Caco-2 (cell line): ENCODE results near the gene SRPX2. TPM values are rescaled to one million over a fixed set of nuclear protein-coding genes. Genes with fewer than 3 reads are reported as not detected.

Source experiments
- BruUV-seq: library from RNA; stranded (reverse); fragments of 400-500 nt; replicated peaks from 2 replicates; lab custom pipeline; 2021; lab: Mats Ljungman, UMichigan
- CTCF ChIA-PET: fragments of 300-600 bp; sonication (Branson Sonifier 250); formaldehyde crosslinking; loops from one replicate; lab custom pipeline; 2022; ENCODE audit warnings: antibody characterized with exemption; lab: Charles Lee
- POLR2A ChIA-PET: fragments of 300-600 bp; sonication (Branson Sonifier 250); formaldehyde crosslinking; loops from one replicate; lab custom pipeline; 2022; ENCODE audit warnings: antibody characterized with exemption; lab: Charles Lee
- DNase-seq, 2 experiments: peaks; one replicate each; pipeline versions ENCODE4 v3.0.0 to v3.0.0-alpha.2; 2020 to 2022
- H3K27me3 ChIP-seq: replicated peaks from 2 replicates; pipeline ENCODE4 v1.6.0; 2011; ENCODE audit warnings: low read length; ENCODE audit not compliant: control insufficient read depth, insufficient read depth
- H3K36me3 ChIP-seq: 2 replicates; pipeline ENCODE4 v1.5.1; 2011; ENCODE audit warnings: low read length; ENCODE audit not compliant: control insufficient read depth, insufficient read depth
- H3K4me1 ChIP-seq: fragments of 250-450 bp; sonication (Bioruptor Pico); 2 replicates; pipeline ENCODE4 v1.5.1; 2020; ENCODE audit warnings: mild to moderate bottlenecking
- H3K4me3 ChIP-seq: 2 replicates; pipeline ENCODE4 v1.5.1; 2011; ENCODE audit warnings: low read depth, mild to moderate bottlenecking, control low read depth, low read length
- H3K9me3 ChIP-seq: fragments of 250-450 bp; sonication (Bioruptor Pico); 2 replicates; pipeline ENCODE4 v1.5.1; 2020; ENCODE audit warnings: mild to moderate bottlenecking, moderate library complexity
- H3K27ac Mint-ChIP-seq: one replicate; pipeline ENCODE4 v1.8.0; 2022; ENCODE audit warnings: mixed read lengths; ENCODE audit not compliant: unreplicated experiment
- H3K27me3 Mint-ChIP-seq: one replicate; pipeline ENCODE4 v1.8.0; 2022; ENCODE audit warnings: mixed read lengths; ENCODE audit not compliant: insufficient read depth, unreplicated experiment
- H3K36me3 Mint-ChIP-seq: one replicate; pipeline ENCODE4 v1.8.0; 2022; ENCODE audit warnings: mild to moderate bottlenecking, mixed read lengths; ENCODE audit not compliant: insufficient read depth, unreplicated experiment
- H3K4me1 Mint-ChIP-seq: one replicate; pipeline ENCODE4 v1.8.0; 2022; ENCODE audit warnings: low read depth, mixed read lengths; ENCODE audit not compliant: unreplicated experiment
- H3K4me3 Mint-ChIP-seq: one replicate; pipeline ENCODE4 v1.8.0; 2022; ENCODE audit warnings: mild to moderate bottlenecking, moderate library complexity, mixed read lengths; ENCODE audit not compliant: unreplicated experiment
- H3K9me3 Mint-ChIP-seq: one replicate; pipeline ENCODE4 v1.8.0; 2022; ENCODE audit warnings: mixed read lengths; ENCODE audit not compliant: unreplicated experiment
- CTCF ChIP-seq, 2 experiments: fragments of 200-600 bp in 1 of 2; IDR thresholded peaks; 1 replicate in 1 of 2; 2 replicates in 1 of 2; pipeline versions ENCODE4 v1.5.1 to v1.8.0; 2011 to 2022; ENCODE audit warnings: antibody characterized with exemption in 1 of 2, control low read depth in 1 of 2, inconsistent platforms in 1 of 2, low read depth in 1 of 2, low read length in 1 of 2, mild to moderate bottlenecking in 1 of 2, moderate library complexity in 1 of 2; ENCODE audit not compliant: insufficient read depth in 1 of 2, severe bottlenecking in 1 of 2, unreplicated experiment in 1 of 2
- intact Hi-C: fragments of 100-400 bp; cut with micrococcal nuclease; formaldehyde crosslinking; loops from one replicate; pipeline ENCODE4 v1.10.0; 2022; ENCODE audit not compliant: unreplicated experiment
- total RNA-seq: library from RNA; stranded (reverse); gene quantifications from 2 replicates; pipeline ENCODE4 v1.2.3, GENCODE V29; 2022

SRPX2 gene
- total RNA-seq, 1 experiment from 2014 or later, result 3.6 TPM

DNA sequence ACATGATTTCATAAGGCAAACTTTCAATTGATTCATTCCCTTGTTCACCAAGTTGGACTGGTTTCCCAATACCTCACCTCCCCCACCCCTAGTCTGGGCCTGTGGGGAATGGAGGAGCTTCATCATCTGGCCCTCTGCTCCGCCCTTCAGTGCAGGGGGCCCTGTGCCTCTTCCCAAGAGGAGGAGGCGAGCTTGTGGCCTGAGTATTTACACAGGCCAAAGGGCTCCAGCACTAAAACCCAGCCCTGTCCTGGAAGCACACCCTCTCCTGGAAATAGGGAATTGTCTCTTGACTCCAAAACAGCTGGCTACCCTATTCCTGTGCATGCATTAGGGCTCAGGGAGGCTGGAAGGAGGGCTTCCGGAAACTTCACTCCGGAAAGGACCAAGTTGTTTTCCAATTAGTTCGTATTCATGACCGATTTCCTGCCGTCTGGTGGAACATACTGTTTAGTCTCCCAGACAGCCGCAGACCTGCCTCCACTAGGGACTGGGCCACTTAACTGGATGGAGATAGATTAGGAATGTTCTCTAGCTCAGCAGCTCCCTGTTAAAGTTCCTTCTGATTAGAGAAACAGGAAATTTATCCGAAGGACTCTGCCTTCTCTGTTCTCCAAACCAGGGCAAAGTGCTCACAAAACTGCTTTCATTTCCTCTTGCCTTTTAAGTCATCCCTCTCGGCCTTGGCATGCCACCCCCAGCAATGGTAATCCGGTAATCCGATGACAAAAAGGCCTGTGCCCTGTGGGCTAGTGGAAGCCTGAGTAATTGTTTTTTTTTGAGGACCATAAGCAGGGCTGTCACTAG lies 5.8 kb downstream of the SRPX2 start:
- peak overlapping the region; percentile 71 for H3K4me3 Mint-ChIP-seq
- DNase-seq, result peak; percentile 88 to 92
- TF ChIP-seq CTCF (IDR thresholded peaks at IDR 0.05; ENCODE audit: insufficient read depth in 1 of 2, low read depth in 1 of 2, low read length in 1 of 2, severe bottlenecking in 1 of 2, unreplicated experiment in 1 of 2), result no peak
- H3K27me3 Mint-ChIP-seq, result no peaks in the 10 kb centered on the region
- POLR2A ChIA-PET, result interaction anchor here (0.5 to 2.1 kb wide), 4 partner anchors 10 to 35 kb away, joined by 3 to 12 read pairs (median 4); partner anchors contain the start of gene TSPAN6
- no peaks in the 10 kb centered on the region for H3K9me3 ChIP-seq
- peak overlapping the region; percentile 97 for H3K27ac Mint-ChIP-seq
- no peaks in the 10 kb centered on the region for H3K36me3 ChIP-seq
- H3K27me3 ChIP-seq, result no peaks in the 10 kb centered on the region
- H3K4me1 Mint-ChIP-seq, result peaks cover 26% of the 10 kb centered on the region
- H3K4me1 ChIP-seq, result peaks cover 47% of the 10 kb centered on the region
- peaks cover 4% of the 10 kb centered on the region for H3K36me3 Mint-ChIP-seq
- BruUV-seq, result TSS peak; percentile 76
- CTCF ChIA-PET, result interaction anchor here (0.9 to 1.9 kb wide), 6 partner anchors 13 to 119 kb away, joined by 3 to 17 read pairs (median 6); partner anchors contain the start of gene TSPAN6
- intact Hi-C loops, result loop anchor here (1.0 kb wide), 2 partner anchors 13 to 34 kb away; partner anchors contain the start of gene TSPAN6
- no peak overlapping the region for H3K4me3 ChIP-seq
- no peaks in the 10 kb centered on the region for H3K9me3 Mint-ChIP-seq

DNA sequence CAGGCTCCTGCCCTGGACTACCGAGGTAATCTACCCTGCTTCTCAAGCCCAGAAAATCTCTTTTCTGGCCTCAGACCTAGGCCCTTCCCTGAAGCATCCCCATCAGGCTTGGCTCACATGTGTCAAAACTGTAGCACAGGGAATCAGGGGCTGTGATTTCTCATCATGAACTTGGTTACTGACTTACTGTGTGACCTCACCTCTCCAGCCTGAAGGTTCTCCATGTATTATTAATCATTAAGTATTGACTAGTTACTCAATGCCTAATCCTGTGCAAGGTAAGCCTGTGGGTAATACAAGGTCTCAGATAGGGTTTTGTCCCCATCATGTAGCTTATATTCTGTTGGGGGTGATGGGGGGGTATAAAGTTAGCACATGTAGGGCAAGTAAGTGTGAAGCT lies 6.8 kb downstream of the SRPX2 start:
- DNase-seq, result no peak
- ChIA-PET POLR2A (no interaction called here), CTCF (interaction anchor here (0.6 kb wide), 1 partner anchor 20 kb away, joined by 3 read pairs; no protein-coding TSS in a partner anchor)
- no TSS peak for BruUV-seq
- Histone ChIP-seq H3K4me1 (peaks cover 44% of the 10 kb centered on the region), H3K27me3 (no peaks in the 10 kb centered on the region), H3K36me3 (no peaks in the 10 kb centered on the region), H3K9me3 (no peaks in the 10 kb centered on the region), H3K4me3 (no peak overlapping the region)
- Mint-ChIP-seq H3K27ac (peak overlapping the region; percentile 81), H3K36me3 (no peaks in the 10 kb centered on the region), H3K4me1 (peaks cover 26% of the 10 kb centered on the region), H3K27me3 (no peaks in the 10 kb centered on the region), H3K9me3 (no peaks in the 10 kb centered on the region), H3K4me3 (no peak overlapping the region)
- intact Hi-C loops, result no loop called here
- TF ChIP-seq CTCF (IDR thresholded peaks at IDR 0.05; ENCODE audit: insufficient read depth in 1 of 2, low read depth in 1 of 2, low read length in 1 of 2, severe bottlenecking in 1 of 2, unreplicated experiment in 1 of 2), result no peak

DNA sequence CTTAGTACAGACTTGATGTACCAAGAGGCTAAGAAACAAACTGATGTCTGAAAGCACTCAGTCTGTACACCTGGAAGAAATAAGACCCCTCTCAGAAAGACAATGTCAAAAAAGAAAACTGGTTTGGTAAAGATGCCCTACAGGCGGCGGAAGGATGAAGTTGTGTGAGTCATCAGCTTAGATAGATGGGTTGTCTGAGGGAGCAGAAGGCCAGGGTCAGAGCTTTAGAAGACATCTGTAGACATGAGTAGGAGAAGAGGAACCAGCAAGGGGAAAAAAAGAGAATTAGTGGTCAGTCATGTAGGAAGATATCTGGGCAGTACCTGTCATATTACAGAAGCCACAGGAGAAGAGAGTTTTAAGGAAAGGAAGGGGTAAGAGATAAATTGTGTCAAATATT lies 8.3 kb downstream of the SRPX2 start:
- Mint-ChIP-seq H3K4me1 (peaks cover 26% of the 10 kb centered on the region), H3K36me3 (no peaks in the 10 kb centered on the region), H3K9me3 (no peaks in the 10 kb centered on the region), H3K4me3 (no peak overlapping the region), H3K27ac (no peak overlapping the region), H3K27me3 (no peaks in the 10 kb centered on the region)
- no peak for DNase-seq
- no peaks in the 10 kb centered on the region for H3K36me3 ChIP-seq
- H3K27me3 ChIP-seq, result no peaks in the 10 kb centered on the region
- H3K9me3 ChIP-seq, result no peaks in the 10 kb centered on the region
- ChIA-PET POLR2A (no interaction called here), CTCF (no interaction called here)
- no peak overlapping the region for H3K4me3 ChIP-seq
- no peak for TF ChIP-seq CTCF (IDR thresholded peaks at IDR 0.05; ENCODE audit: insufficient read depth in 1 of 2, low read depth in 1 of 2, low read length in 1 of 2, severe bottlenecking in 1 of 2, unreplicated experiment in 1 of 2)
- intact Hi-C loops, result no loop called here
- peaks cover 37% of the 10 kb centered on the region for H3K4me1 ChIP-seq
- no TSS peak for BruUV-seq
